GM12892 (cell line): Measurements from ENCODE around the gene ISOC2.

ENCODE experiments used
- POLR2AphosphoS5 ChIP-seq: IDR thresholded peaks from 2 replicates; pipeline ENCODE4 v1.6.1; 2011; ENCODE audit warnings: low read depth, low read length, control low read depth
- TAF1 ChIP-seq: IDR thresholded peaks from 2 replicates; pipeline ENCODE4 v1.6.1; 2011; ENCODE audit warnings: low read depth, mild to moderate bottlenecking, control low read depth, low read length, borderline replicate concordance

DNA sequence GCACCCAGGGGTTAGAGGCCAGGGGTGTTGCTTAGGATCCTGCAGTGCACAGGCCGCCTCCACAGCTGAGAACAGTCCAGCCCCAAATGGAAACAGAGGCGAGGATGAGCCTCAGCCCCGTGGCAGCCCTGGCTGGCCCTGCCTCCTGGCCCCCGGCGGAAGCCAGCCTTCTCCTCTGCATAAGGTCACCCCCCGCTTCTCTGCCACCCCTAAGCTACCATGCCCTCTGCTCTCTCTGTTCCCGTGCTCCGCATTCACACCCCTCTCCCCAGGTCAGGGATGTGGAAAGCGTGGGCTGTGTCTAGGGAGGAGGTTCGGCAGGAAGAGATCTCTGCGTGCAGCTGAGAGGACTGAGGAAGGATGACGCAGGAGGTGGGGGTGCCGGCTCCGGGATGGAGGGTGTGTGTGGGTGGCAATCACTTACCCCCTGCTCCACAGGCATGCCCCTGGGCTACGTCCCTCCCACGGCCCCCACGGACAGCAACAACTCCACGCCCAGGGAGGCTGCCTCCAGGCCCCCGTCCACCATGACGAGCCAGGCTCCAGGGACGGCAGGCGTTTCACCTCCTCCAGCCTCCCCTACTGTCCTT lies 32.8 kb upstream of the ISOC2 start:
- TF ChIP-seq TAF1 (no peak), POLR2AphosphoS5 (no peak)
